ENCODE data around the gene SNRNP200.

GRCh38 chr2:96333708-96334107, 28.4 kb upstream of the SNRNP200 start:
- TF ChIP-seq, protein P1, sequence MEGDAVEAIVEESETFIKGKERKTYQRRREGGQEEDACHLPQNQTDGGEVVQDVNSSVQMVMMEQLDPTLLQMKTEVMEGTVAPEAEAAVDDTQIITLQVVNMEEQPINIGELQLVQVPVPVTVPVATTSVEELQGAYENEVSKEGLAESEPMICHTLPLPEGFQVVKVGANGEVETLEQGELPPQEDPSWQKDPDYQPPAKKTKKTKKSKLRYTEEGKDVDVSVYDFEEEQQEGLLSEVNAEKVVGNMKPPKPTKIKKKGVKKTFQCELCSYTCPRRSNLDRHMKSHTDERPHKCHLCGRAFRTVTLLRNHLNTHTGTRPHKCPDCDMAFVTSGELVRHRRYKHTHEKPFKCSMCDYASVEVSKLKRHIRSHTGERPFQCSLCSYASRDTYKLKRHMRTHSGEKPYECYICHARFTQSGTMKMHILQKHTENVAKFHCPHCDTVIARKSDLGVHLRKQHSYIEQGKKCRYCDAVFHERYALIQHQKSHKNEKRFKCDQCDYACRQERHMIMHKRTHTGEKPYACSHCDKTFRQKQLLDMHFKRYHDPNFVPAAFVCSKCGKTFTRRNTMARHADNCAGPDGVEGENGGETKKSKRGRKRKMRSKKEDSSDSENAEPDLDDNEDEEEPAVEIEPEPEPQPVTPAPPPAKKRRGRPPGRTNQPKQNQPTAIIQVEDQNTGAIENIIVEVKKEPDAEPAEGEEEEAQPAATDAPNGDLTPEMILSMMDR (IDR thresholded peaks at IDR 0.05; ENCODE audit: low read depth, low read length, missing input control) = no peak
- TF ChIP-seq, protein P2, sequence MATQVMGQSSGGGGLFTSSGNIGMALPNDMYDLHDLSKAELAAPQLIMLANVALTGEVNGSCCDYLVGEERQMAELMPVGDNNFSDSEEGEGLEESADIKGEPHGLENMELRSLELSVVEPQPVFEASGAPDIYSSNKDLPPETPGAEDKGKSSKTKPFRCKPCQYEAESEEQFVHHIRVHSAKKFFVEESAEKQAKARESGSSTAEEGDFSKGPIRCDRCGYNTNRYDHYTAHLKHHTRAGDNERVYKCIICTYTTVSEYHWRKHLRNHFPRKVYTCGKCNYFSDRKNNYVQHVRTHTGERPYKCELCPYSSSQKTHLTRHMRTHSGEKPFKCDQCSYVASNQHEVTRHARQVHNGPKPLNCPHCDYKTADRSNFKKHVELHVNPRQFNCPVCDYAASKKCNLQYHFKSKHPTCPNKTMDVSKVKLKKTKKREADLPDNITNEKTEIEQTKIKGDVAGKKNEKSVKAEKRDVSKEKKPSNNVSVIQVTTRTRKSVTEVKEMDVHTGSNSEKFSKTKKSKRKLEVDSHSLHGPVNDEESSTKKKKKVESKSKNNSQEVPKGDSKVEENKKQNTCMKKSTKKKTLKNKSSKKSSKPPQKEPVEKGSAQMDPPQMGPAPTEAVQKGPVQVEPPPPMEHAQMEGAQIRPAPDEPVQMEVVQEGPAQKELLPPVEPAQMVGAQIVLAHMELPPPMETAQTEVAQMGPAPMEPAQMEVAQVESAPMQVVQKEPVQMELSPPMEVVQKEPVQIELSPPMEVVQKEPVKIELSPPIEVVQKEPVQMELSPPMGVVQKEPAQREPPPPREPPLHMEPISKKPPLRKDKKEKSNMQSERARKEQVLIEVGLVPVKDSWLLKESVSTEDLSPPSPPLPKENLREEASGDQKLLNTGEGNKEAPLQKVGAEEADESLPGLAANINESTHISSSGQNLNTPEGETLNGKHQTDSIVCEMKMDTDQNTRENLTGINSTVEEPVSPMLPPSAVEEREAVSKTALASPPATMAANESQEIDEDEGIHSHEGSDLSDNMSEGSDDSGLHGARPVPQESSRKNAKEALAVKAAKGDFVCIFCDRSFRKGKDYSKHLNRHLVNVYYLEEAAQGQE (IDR thresholded peaks at IDR 0.05) = no peak
- TF ChIP-seq YY1 (IDR thresholded peaks at IDR 0.05) (no peak), TAF1 (conservative IDR thresholded peaks at IDR 0.05) (no peak), MAX (IDR thresholded peaks at IDR 0.05) (no peak), SP1 (IDR thresholded peaks at IDR 0.05) (no peak), RAD21 (IDR thresholded peaks at IDR 0.05) (no peak)
